NCI-H526 (cell line): Measurements from ENCODE around the gene NEDD4L.

Experiments used
- DNase-seq, 2 experiments: peaks; one replicate each; lab custom pipeline; 2025; lab: John Stamatoyannopoulos, UW

NEDD4L gene

GRCh38 chr18:58052960-58053359 lies 8.9 kb downstream of the NEDD4L start:
- peak; percentile 25 to 46 for DNase-seq

DNA sequence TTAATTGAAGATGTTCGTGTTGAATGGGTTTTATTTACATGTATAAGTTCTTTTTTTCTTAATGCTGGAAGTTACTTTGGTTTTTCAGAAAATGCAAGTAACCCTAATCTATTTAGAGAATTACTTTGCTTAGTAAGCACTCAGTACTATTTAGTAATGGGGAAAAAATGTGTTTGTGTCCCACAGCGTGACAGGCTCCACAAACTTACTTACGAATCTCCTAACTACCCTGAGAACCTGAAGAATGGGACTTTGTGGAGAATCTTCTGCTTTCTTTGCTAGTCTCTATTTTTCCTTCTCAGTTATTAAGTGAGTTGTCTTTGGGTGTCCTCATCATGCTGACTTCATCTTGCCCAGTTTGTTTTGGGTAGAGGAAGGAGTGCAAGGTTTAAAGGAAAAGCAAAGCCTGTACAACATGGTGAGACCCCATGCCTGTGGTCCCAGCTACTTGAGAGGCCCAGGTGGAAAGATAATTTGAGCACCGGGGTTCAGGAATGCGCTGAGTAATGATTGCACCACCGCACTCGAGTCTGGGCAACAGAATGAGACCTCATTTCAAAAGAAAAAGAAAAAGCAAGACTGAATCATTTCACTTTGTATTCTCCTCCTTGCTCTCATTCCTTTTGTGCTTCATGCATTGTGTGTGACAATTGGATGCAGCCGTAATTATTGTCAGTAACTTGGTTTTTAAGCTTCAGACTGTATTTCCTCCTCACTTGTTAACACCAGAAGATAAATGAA lies 10.2 kb downstream of the NEDD4L start:
- DNase-seq = no peak

DNA sequence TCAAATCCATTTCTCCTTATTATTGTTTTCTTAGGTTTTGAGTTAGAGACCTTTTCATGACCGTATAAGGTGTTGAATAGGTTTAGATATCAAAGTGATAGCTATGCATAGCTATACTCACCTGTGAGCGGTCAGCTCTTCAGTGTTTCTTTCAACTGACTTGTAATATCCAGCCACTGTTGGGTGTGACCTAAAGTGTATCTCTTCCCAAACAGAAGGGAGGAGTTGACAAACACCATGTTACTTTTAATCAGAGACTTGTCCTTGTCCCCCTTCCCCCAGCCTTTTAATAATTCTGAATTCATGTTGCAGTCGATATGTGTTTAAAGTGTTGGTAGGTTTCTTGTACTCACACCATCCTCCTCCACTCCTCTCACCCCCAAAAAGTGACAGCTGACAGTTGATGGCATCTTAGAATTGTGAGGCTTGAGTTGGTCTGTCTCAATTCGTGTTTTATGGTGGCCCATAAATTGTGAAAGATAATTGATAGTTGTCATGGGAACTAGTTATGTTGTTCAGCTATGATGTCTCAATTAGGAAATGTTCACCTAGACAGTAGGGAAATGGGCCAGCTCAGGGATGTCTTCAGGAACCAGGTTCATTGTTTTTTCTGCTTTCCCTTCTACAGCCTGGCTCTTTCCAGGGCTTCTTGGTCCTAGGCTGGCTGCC lies 12.0 kb downstream of the NEDD4L start:
- DNase-seq = no peak

DNA sequence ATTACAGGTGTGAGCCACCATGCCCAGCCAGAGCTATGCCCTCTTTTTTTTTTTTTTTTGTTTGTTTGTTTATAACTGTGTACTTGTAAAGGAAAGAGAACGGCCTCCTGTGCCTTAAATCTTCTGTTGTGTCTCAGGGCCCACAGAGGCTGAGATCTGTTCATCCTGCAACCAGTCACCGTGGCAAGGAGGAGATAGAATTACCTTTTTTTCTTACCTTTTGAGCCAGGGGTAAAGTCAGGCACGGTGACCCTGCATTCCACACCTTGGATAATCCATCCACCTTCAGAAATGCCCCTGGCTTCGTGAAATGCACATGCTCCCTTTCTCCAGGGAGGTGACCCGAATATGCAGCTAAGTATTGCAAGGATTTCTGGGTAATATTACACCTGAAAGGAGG lies 12.8 kb downstream of the NEDD4L start:
- DNase-seq = no peak

- no peak for DNase-seq
Observed at GRCh38 chr18:58057291-58057965, 13.4 kb downstream of the NEDD4L start.

- DNase-seq = no peak
Observed at GRCh38 chr18:58058720-58059119, 14.7 kb downstream of the NEDD4L start.

DNA sequence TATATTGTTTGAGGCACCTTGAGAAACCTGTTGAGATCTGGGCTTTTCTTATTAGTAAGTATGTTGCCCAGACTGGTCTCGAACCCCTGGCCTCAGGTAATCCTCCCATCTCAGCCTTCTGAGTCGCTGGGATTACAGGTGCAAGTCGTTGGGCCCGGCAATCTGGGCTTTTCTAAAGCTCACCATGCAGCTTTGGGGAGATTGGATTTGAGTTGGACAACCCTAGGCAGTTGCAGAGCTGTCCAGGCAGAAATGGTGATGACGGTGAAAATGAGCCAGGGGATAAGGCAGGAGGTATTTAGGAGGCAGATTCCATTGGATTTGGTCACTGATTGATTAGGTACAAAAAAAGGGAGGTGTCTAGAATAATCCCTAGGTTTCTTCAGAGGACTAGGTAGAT lies 16.2 kb downstream of the NEDD4L start:
- DNase-seq = no peak

DNA sequence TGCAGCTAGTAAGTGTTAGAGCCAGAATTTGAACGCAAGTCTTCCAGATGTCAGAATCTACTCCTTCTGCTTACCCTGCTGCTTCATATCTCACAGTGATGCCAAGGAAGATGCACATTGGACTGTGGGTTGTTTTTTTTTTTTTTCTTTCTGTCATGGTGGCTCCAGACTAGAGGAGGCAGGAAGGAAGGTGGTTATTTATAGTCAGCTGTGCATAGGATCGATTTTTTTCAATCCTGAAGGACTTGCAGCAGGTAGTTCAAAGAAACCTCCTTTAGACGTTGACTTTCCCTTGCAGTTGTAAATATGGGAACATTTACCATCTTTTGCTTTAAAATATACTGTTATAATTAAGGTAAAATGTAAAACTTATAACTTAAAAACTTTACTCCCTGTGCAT lies 17.3 kb downstream of the NEDD4L start:
- no peak for DNase-seq

- peak; percentile 91 to 95 for DNase-seq
Observed at GRCh38 chr18:58064406-58064998, 20.5 kb downstream of the NEDD4L start.

GRCh38 chr18:58065956-58066355 lies 21.9 kb downstream of the NEDD4L start:
- no peak for DNase-seq

- peak in 1 of 2 experiments; percentile 21 for DNase-seq
Observed at GRCh38 chr18:58067601-58068000, 23.6 kb downstream of the NEDD4L start.

- no peak for DNase-seq
Observed at GRCh38 chr18:58069099-58069498, 25.1 kb downstream of the NEDD4L start.

- DNase-seq = no peak
Observed at GRCh38 chr18:58069721-58070292, 25.8 kb downstream of the NEDD4L start.

- DNase-seq = no peak
Observed at GRCh38 chr18:58076052-58076451, 32.0 kb downstream of the NEDD4L start.

DNA sequence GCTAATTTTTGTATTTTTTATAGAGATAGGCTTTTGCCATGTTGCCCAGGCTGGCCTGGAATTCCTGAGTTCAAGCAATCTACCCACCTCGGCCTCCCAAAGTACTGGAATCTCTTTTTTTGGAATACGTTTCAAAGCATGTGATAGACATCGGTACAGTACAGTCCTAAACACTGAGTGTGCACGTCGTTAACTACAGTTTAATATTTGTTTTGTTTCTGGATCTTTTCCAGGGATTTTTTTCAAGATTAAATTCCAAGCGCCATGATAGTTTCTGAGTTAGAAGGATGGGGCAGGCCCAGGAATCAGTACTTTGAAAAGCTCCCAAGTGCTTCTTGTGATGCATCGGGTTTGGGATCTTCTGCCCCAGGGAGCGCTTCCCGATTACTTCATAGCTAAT lies 33.3 kb downstream of the NEDD4L start:
- DNase-seq = no peak

DNA sequence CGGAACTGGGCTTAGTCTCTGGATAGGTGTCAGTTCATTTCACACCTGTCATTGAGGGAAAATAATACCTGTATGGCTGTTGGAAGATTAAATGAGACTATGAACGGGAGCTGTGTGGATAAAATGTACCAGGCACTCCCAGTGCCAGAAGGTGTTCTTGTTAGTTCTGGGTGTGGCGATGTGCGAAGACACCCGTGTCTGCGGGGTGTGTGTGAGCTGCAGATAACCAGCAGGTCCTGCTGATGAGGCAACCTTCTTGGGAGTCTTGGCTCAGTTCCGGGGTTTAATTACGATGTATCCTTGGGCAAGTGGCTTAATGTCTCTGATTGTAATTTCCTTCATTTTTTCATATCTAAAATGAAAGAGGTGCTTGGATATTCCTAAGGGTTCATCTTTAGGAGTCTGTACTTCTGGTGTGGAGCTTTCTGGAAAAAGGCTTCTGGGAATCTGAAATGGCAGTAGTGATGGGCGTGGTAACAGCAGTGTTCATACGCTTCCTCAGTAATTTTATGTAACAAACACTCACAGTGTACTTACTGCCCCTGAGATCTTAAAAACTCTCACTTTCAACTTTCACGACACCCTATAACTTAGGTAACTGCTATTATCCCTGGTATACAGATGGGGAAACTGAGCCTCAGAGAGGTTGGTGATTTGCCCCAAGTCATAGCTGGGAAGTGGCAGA lies 35.0 kb downstream of the NEDD4L start:
- no peak for DNase-seq

DNA sequence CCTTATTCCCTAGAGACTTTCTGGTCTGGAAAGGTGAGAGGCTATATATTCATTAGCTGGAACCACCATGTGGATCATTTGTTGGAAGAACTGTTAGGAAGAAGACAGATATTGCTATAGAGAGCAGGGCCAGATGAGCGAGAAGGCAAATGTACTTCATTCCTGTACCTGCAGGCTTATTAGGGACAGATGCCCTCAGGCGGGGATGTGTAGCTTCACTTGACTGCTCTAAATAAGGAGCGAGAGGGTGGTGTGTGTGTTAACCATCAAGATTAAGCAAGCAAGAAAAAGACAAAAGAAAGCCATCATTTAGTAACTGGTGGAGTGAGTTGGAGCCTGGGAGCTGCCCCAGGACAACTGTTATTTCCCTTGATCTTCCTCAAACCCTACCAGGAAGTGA lies 36.4 kb downstream of the NEDD4L start:
- DNase-seq = peak; percentile 30 to 77

- no peak for DNase-seq
Observed at GRCh38 chr18:58087928-58088690, 44.1 kb downstream of the NEDD4L start.

DNA sequence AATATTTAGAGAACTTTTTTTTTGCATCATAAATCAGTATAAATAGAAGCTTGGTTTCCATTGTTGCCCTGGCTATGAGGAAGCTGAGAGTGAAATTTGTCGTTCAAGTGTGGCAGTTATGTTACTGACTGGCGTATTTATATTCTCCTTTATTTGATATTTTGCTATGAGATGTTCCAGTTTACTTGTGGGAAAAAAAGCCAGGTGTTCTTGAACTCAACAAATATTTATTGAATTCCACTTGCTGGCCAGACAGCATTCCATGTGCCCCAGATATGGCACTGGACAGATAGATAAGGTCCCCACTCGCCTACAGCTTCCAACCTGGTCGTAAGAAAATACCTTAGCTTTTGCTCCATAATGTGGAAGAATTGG lies 44.7 kb downstream of the NEDD4L start:
- DNase-seq = no peak

DNA sequence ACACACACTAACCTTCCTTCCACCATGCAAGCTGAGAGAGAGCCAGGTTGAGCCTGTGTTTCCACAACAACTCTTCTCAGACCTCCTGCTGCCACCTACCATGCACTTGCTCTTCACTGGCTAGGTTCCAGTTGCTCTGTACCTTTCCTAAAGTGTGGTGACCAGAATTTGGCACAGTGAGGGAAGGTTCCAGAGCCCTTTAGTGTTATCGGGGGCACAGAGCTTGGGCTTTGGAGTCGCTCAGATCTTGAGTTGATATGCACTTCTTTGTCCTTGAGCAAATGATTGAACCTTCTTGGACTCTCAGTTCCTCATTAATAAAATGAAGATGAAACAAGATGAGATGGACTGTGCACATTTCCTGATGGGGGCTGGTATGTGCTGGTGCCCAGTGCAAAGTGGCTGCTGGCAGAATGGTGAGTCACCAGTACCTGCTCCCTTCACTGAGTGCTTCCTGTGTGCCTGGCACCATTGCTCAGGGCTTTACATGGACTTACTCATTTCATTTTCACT lies 47.1 kb downstream of the NEDD4L start:
- no peak for DNase-seq

DNA sequence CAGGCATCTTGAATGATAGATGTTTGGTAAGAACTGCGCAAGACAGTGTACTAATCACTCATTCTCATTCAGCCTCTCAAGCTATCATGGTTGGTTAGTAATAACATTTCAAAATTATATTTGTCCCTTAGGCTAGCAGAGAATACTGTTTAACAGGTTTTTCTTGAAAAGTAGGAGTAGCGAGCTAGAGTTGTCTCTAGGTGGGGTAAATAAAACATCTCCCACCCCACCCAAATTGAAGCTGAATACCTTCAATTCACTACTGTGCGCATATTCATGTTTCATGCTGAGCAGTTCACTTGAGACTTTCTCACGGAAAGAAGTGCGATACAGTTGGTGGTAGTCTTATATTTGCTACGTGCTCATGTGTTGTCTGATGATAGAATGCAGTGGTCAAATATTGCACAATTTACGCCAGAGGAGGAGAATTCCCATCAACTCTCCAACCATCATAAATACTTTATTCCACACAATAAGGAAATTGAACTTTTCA lies 49.3 kb downstream of the NEDD4L start:
- DNase-seq = no peak
